PC-3 (cell line): ENCODE measurements around the gene RASA4.
"Not testable (repeated sequence)": the region's sequence is repeated elsewhere in the genome, so short reads cannot be mapped to it uniquely, and the experiment has no call there.

Experiments
- EZH2 ChIP-seq: fragments of 300-600 bp; sonication (generic); IDR thresholded peaks from one replicate; pipeline ENCODE4 v1.6.1; 2017; ENCODE audit warnings: antibody characterized with exemption, mild to moderate bottlenecking, low read length; ENCODE audit not compliant: unreplicated experiment
- TF ChIP-seq, protein P1 (sequence below): fragments of 300-600 bp; sonication (generic); conservative IDR thresholded peaks from 2 replicates; pipeline ENCODE4 v1.5.1; 2017; ENCODE audit warnings: antibody characterized with exemption, low read depth, mild to moderate bottlenecking, low read length

DNA sequence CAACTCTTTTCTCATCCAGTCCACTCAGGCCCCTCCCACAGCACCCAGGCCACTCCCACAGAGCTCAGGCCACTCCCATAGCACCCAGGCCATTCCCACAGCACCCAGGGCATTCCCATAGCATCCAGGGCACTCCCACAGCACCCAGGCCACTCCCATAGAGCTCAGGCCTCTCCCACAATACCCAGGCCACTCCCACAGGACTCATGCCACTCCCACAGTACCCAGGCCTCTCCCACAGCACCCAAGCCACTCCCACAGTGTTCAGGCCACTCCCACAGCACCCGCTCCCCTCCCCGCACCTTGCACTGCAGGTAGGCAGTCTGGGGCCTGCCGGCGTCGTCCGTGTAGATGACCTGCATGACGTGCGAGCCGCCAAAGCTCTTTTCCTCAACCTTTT is 26.7 kb downstream of the RASA4 start:
- TF ChIP-seq, protein P1, sequence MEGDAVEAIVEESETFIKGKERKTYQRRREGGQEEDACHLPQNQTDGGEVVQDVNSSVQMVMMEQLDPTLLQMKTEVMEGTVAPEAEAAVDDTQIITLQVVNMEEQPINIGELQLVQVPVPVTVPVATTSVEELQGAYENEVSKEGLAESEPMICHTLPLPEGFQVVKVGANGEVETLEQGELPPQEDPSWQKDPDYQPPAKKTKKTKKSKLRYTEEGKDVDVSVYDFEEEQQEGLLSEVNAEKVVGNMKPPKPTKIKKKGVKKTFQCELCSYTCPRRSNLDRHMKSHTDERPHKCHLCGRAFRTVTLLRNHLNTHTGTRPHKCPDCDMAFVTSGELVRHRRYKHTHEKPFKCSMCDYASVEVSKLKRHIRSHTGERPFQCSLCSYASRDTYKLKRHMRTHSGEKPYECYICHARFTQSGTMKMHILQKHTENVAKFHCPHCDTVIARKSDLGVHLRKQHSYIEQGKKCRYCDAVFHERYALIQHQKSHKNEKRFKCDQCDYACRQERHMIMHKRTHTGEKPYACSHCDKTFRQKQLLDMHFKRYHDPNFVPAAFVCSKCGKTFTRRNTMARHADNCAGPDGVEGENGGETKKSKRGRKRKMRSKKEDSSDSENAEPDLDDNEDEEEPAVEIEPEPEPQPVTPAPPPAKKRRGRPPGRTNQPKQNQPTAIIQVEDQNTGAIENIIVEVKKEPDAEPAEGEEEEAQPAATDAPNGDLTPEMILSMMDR, result not testable (repeated sequence)
- TF ChIP-seq EZH2, result not testable (repeated sequence)
